ENCODE results near the gene CNTNAP3B.
"Not testable (repeated sequence)": the region's sequence is repeated elsewhere in the genome, so short reads cannot be mapped to it uniquely, and the experiment has no call there.

DNA sequence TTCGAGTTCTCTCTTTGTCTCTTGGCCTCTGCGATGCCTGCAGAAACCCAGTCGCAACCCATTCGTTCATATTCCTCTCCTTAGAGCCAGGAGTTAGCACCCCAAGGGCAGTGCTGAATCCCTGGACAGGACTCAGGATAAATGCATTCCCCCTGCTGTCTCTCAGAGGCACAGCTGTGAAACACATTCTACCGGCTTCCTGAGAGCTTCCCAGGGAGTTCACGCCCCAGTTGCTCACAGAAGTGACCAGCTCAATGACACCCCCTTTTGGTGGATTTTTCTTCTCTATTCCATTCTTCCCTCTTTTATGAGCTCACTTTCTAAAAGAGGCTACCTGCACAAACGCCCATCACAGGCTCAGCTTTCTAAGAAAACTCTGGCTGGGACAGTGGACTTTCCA is 8.2 kb downstream of the CNTNAP3B start:
- TF ChIP-seq, protein P1, sequence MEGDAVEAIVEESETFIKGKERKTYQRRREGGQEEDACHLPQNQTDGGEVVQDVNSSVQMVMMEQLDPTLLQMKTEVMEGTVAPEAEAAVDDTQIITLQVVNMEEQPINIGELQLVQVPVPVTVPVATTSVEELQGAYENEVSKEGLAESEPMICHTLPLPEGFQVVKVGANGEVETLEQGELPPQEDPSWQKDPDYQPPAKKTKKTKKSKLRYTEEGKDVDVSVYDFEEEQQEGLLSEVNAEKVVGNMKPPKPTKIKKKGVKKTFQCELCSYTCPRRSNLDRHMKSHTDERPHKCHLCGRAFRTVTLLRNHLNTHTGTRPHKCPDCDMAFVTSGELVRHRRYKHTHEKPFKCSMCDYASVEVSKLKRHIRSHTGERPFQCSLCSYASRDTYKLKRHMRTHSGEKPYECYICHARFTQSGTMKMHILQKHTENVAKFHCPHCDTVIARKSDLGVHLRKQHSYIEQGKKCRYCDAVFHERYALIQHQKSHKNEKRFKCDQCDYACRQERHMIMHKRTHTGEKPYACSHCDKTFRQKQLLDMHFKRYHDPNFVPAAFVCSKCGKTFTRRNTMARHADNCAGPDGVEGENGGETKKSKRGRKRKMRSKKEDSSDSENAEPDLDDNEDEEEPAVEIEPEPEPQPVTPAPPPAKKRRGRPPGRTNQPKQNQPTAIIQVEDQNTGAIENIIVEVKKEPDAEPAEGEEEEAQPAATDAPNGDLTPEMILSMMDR (conservative IDR thresholded peaks at IDR 0.05; ENCODE audit: low read length), result not testable (repeated sequence)
- TF ChIP-seq EZH2phosphoT487 (IDR thresholded peaks at IDR 0.05; ENCODE audit: borderline replicate concordance), result not testable (repeated sequence)

All from Loucy (cell line).